HEK293T (cell line): ENCODE results near the gene SLC25A20.

ENCODE experiments used
- FOXM1 ChIP-seq: fragments of 450-650 bp; IDR thresholded peaks from 2 replicates; pipeline ENCODE4 v1.6.1; 2017; ENCODE audit warnings: mild to moderate bottlenecking, borderline replicate concordance
- NFRKB ChIP-seq: fragments of 450-650 bp; IDR thresholded peaks from 2 replicates; pipeline ENCODE4 v1.6.1; 2016; ENCODE audit warnings: mild to moderate bottlenecking, moderate library complexity
- SP1 ChIP-seq: fragments of 450-650 bp; IDR thresholded peaks from 2 replicates; pipeline ENCODE4 v1.6.1; 2017
- TARDBP ChIP-seq: fragments of 450-650 bp; IDR thresholded peaks from 2 replicates; pipeline ENCODE4 v1.6.1; 2016

- TF ChIP-seq FOXM1 = no peak
- TF ChIP-seq TARDBP = no peak
- TF ChIP-seq NFRKB = no peak
- no peak for TF ChIP-seq SP1
These were observed 47.3 kb downstream of the SLC25A20 start for GRCh38 chr3:48851407-48851806.
